Measurements from ENCODE around the gene RAD51B.

DNA sequence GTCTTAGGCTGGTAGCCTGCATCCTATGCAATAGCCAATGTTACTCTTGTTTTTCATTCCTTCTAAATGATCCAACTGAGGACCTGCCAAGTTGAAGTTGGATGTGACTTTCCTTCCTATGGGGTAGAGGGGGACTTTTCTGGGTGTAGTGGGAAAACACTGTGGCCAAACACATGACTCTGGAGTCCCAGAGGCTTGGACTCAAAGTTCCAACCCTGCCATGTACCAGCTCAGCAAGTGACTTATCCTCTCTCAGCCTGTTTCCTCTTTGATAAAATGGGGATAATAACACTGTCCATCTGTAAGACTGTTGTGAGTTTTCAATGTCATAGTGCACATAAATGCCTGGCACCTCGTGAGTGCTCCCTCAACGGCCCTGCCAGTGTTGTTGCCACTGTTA, 876.3 kb downstream of the RAD51B start:
- TF ChIP-seq, protein P1, sequence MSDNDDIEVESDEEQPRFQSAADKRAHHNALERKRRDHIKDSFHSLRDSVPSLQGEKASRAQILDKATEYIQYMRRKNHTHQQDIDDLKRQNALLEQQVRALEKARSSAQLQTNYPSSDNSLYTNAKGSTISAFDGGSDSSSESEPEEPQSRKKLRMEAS (IDR thresholded peaks at IDR 0.05): no peak
- TF ChIP-seq POLR2A (IDR thresholded peaks at IDR 0.05; ENCODE audit: borderline replicate concordance, extremely low read depth, insufficient read depth, insufficient read length) (no peak), SRF (IDR thresholded peaks at IDR 0.05; ENCODE audit: low read depth) (no peak), EZH2 (IDR thresholded peaks at IDR 0.05) (no peak), SIN3A (IDR thresholded peaks at IDR 0.05; ENCODE audit: low read depth) (no peak), RAD21 (IDR thresholded peaks at IDR 0.05; ENCODE audit: low read depth) (no peak)
- TF ChIP-seq, protein P2, sequence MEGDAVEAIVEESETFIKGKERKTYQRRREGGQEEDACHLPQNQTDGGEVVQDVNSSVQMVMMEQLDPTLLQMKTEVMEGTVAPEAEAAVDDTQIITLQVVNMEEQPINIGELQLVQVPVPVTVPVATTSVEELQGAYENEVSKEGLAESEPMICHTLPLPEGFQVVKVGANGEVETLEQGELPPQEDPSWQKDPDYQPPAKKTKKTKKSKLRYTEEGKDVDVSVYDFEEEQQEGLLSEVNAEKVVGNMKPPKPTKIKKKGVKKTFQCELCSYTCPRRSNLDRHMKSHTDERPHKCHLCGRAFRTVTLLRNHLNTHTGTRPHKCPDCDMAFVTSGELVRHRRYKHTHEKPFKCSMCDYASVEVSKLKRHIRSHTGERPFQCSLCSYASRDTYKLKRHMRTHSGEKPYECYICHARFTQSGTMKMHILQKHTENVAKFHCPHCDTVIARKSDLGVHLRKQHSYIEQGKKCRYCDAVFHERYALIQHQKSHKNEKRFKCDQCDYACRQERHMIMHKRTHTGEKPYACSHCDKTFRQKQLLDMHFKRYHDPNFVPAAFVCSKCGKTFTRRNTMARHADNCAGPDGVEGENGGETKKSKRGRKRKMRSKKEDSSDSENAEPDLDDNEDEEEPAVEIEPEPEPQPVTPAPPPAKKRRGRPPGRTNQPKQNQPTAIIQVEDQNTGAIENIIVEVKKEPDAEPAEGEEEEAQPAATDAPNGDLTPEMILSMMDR (IDR thresholded peaks at IDR 0.05 in 2 of 3, conservative IDR thresholded peaks at IDR 0.05 in 1 of 3; ENCODE audit: borderline replicate concordance in 1 of 3, insufficient read depth in 1 of 3, low read depth in 2 of 3, low read length in 2 of 3): no peak
- TF ChIP-seq, protein P3, sequence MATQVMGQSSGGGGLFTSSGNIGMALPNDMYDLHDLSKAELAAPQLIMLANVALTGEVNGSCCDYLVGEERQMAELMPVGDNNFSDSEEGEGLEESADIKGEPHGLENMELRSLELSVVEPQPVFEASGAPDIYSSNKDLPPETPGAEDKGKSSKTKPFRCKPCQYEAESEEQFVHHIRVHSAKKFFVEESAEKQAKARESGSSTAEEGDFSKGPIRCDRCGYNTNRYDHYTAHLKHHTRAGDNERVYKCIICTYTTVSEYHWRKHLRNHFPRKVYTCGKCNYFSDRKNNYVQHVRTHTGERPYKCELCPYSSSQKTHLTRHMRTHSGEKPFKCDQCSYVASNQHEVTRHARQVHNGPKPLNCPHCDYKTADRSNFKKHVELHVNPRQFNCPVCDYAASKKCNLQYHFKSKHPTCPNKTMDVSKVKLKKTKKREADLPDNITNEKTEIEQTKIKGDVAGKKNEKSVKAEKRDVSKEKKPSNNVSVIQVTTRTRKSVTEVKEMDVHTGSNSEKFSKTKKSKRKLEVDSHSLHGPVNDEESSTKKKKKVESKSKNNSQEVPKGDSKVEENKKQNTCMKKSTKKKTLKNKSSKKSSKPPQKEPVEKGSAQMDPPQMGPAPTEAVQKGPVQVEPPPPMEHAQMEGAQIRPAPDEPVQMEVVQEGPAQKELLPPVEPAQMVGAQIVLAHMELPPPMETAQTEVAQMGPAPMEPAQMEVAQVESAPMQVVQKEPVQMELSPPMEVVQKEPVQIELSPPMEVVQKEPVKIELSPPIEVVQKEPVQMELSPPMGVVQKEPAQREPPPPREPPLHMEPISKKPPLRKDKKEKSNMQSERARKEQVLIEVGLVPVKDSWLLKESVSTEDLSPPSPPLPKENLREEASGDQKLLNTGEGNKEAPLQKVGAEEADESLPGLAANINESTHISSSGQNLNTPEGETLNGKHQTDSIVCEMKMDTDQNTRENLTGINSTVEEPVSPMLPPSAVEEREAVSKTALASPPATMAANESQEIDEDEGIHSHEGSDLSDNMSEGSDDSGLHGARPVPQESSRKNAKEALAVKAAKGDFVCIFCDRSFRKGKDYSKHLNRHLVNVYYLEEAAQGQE (IDR thresholded peaks at IDR 0.05; ENCODE audit: low read depth): no peak
- TF ChIP-seq, protein P4, sequence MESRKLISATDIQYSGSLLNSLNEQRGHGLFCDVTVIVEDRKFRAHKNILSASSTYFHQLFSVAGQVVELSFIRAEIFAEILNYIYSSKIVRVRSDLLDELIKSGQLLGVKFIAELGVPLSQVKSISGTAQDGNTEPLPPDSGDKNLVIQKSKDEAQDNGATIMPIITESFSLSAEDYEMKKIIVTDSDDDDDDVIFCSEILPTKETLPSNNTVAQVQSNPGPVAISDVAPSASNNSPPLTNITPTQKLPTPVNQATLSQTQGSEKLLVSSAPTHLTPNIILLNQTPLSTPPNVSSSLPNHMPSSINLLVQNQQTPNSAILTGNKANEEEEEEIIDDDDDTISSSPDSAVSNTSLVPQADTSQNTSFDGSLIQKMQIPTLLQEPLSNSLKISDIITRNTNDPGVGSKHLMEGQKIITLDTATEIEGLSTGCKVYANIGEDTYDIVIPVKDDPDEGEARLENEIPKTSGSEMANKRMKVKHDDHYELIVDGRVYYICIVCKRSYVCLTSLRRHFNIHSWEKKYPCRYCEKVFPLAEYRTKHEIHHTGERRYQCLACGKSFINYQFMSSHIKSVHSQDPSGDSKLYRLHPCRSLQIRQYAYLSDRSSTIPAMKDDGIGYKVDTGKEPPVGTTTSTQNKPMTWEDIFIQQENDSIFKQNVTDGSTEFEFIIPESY (IDR thresholded peaks at IDR 0.05; ENCODE audit: extremely low read depth, insufficient replicate concordance, low read length): no peak

Measured in HCT116 (cell line).